Measurements from ENCODE around the gene PLEKHM3.

Gene PLEKHM3

GRCh38 chr2:207854484-207855440 lies 170.6 kb downstream of the PLEKHM3 start:
- DNase-seq (ENCODE audit: low spot score in 2 of 2) (no peak), ATAC-seq (ENCODE audit: low read depth) (no peak)
- Mint-ChIP-seq H3K27ac (no peak overlapping the region), H3K4me3 (no peak overlapping the region), H3K36me3 (peaks cover 16% of the 10 kb centered on the region), H3K4me1 (no peaks in the 10 kb centered on the region), H3K9me3 (no peaks in the 10 kb centered on the region), H3K27me3 (no peaks in the 10 kb centered on the region)

DNA sequence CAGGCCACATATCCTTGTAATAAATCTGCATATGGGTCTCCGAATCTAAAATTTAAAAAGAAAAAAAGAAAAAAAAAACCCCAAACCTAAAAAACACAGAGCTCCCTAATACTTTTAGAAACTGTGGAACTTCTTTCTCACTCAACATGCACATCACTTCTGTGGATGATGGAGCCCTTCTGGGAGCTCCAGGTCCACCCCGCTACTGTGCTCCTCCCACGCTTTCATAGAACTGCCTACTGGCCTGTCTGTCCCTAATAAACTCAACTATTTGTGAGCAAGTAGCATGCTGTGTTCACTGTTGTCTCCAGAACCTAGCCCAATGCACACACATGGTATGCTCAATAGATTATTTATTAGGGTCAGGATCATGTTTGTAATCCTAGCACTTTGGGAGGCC lies 172.5 kb downstream of the PLEKHM3 start:
- no peak for ATAC-seq (ENCODE audit: low read depth)
- Mint-ChIP-seq H3K36me3 (peaks cover 19% of the 10 kb centered on the region), H3K27me3 (no peaks in the 10 kb centered on the region), H3K4me3 (no peak overlapping the region), H3K4me1 (no peaks in the 10 kb centered on the region), H3K27ac (no peak overlapping the region), H3K9me3 (no peaks in the 10 kb centered on the region)
- no peak for DNase-seq (ENCODE audit: low spot score in 2 of 2)

DNA sequence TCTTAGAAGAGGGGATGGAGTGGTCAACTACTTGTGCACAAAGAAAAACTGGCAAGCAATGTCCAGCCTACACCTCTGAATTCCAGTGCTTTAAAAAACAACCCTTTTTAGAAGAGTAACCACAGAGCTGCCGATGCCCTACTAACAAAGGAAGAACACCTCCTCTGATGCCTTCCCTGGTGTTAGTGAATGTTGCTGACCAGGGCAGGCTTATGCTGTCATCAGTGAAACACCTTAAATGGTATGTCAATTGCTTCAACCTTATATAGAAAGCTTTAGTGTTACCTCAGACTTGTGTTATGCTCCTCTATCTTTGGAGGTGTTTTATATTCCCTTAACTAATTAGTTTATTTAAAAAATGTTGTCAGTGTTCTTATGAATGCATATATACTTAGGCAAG lies 175.9 kb downstream of the PLEKHM3 start:
- DNase-seq (ENCODE audit: low spot score in 2 of 2) (no peak), ATAC-seq (ENCODE audit: low read depth) (no peak)
- Mint-ChIP-seq H3K27me3 (no peaks in the 10 kb centered on the region), H3K9me3 (no peaks in the 10 kb centered on the region), H3K4me3 (no peak overlapping the region), H3K36me3 (peaks cover 8% of the 10 kb centered on the region), H3K4me1 (no peaks in the 10 kb centered on the region), H3K27ac (no peak overlapping the region)

- Mint-ChIP-seq H3K36me3 (peaks cover 8% of the 10 kb centered on the region), H3K9me3 (no peaks in the 10 kb centered on the region), H3K27ac (no peak overlapping the region), H3K4me1 (no peaks in the 10 kb centered on the region), H3K4me3 (no peak overlapping the region), H3K27me3 (no peaks in the 10 kb centered on the region)
- ATAC-seq (ENCODE audit: low read depth) (no peak), DNase-seq (ENCODE audit: low spot score in 2 of 2) (no peak)
Observed at GRCh38 chr2:207848545-207848928, 176.8 kb downstream of the PLEKHM3 start.

GRCh38 chr2:207847807-207848544 lies 177.4 kb downstream of the PLEKHM3 start:
- Mint-ChIP-seq H3K27me3 (no peaks in the 10 kb centered on the region), H3K27ac (no peak overlapping the region), H3K36me3 (peaks cover 8% of the 10 kb centered on the region), H3K9me3 (no peaks in the 10 kb centered on the region), H3K4me1 (no peaks in the 10 kb centered on the region), H3K4me3 (no peak overlapping the region)
- DNase-seq (ENCODE audit: low spot score in 2 of 2) (no peak), ATAC-seq (ENCODE audit: low read depth) (no peak)

DNA sequence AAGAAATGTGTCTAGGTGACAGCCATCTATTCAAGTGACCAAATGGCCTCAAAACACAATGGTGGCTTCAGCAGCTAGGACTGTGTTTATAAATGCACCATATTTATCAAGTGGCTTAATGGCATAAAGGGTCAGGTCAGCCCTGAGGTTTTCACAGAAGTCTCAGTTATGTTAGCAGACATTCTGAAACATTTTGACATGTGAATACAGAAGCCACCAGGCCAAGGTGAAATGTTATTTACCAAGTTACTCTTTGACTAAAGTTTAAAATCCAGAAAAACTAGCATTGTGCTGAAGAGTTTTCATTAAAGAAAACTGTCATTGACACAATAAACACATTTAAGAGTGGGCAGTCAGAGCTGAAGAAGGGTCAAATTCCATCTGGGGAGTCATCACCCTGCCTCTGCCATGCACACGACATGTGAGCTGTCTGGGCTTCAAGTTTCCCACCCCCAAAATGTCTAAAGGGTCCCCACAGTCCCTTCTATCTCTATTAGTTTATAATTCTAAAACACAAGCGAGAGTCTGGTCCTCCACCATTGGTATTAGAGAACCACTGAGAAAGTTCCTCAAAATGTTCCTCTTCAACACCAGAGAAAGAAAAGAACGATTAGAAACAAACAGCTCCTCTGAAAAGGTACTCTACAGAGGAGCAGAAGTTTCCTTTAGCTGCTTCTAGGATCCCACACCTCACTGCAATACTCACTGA lies 178.1 kb downstream of the PLEKHM3 start:
- DNase-seq (ENCODE audit: low spot score in 2 of 2): no peak
- no peaks in the 10 kb centered on the region for H3K4me1 Mint-ChIP-seq
- H3K9me3 Mint-ChIP-seq: no peaks in the 10 kb centered on the region
- no peak for ATAC-seq (ENCODE audit: low read depth)
- peaks cover 8% of the 10 kb centered on the region for H3K36me3 Mint-ChIP-seq
- no peak overlapping the region for H3K27ac Mint-ChIP-seq
- H3K4me3 Mint-ChIP-seq: no peak overlapping the region
- no peaks in the 10 kb centered on the region for H3K27me3 Mint-ChIP-seq

DNA sequence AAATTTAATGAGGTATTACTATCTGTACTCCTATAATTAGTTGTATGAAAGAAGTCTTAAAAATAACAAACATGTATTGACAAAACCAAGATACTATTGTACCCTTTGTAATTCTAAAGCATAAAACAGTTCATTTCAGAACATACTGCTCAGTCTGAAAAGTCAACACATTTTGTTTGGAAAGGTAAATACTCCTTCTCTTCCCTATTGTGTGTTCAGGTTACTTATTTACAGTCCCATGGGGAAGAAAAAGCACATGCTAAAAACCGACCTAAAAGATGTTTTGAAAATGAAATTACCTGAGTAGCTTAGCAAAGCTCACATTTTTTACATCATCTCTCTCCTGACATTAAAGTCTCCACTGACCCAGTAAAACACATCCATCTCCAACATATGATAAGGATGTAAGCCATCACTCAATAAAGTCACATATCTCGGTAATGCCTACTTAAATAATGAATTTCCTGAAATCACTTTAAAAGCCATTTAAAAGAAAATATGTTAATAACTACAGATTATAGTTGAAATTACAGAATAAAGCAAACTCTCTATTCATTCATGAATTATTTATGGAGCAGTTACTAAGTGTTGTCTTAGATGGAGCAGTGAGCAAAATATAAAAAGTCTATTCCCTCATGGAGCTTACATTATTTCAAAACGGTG lies 180.0 kb downstream of the PLEKHM3 start:
- Mint-ChIP-seq H3K27ac (no peak overlapping the region), H3K4me3 (no peak overlapping the region), H3K27me3 (no peaks in the 10 kb centered on the region), H3K4me1 (no peaks in the 10 kb centered on the region), H3K36me3 (peaks cover 6% of the 10 kb centered on the region), H3K9me3 (no peaks in the 10 kb centered on the region)
- ATAC-seq (ENCODE audit: low read depth) (no peak), DNase-seq (ENCODE audit: low spot score in 2 of 2) (no peak)

GRCh38 chr2:207844648-207845047 lies 180.7 kb downstream of the PLEKHM3 start:
- Mint-ChIP-seq H3K4me1 (no peaks in the 10 kb centered on the region), H3K9me3 (no peaks in the 10 kb centered on the region), H3K27ac (no peak overlapping the region), H3K36me3 (peaks cover 5% of the 10 kb centered on the region), H3K4me3 (no peak overlapping the region), H3K27me3 (no peaks in the 10 kb centered on the region)
- DNase-seq (ENCODE audit: low spot score in 2 of 2) (no peak), ATAC-seq (ENCODE audit: low read depth) (no peak)

DNA sequence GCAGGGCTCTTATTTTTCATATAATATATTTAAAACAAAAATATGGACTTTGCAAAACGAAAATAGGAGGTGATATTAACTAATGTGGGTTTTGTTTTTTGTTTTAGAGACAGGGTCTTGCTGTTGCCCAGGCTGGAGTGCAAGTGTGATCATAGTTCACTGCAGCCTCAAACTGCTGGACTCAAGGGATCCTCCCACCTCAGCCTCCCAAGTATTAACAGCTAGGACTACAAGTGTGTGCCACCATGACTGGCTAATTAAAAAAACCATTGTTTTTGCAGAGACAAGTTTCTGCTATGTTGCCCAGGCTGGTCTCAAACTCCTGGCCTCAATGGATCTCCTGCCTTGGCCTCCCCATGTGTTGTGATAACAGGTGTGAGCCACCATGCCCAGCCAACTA lies 185.2 kb downstream of the PLEKHM3 start:
- Mint-ChIP-seq H3K9me3 (no peaks in the 10 kb centered on the region), H3K36me3 (no peaks in the 10 kb centered on the region), H3K27ac (no peak overlapping the region), H3K4me3 (no peak overlapping the region), H3K27me3 (no peaks in the 10 kb centered on the region), H3K4me1 (no peaks in the 10 kb centered on the region)
- no peak for DNase-seq (ENCODE audit: low spot score in 2 of 2)
- no peak for ATAC-seq (ENCODE audit: low read depth)

DNA sequence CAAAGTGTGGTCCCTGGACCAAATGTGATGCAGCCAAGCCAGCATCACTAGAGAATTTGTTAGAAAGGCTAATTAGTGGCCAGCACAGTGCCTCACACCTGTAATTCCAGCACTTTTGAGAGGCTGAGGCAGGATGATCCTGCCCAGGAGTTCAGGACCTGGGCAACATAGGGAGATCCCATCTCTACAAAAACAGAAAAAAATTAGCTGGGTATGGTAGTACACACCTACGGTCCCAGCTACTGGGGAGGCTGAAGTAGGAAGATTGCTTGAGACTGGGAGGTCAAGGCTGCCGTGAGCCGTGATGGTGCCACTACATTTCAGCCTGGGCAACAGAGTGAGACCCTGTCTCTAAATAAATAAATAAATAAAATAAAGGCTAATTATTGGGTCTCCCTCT lies 185.8 kb downstream of the PLEKHM3 start:
- H3K4me3 Mint-ChIP-seq: no peak overlapping the region
- DNase-seq (ENCODE audit: low spot score in 2 of 2): no peak
- H3K27ac Mint-ChIP-seq: no peak overlapping the region
- H3K27me3 Mint-ChIP-seq: no peaks in the 10 kb centered on the region
- no peaks in the 10 kb centered on the region for H3K4me1 Mint-ChIP-seq
- ATAC-seq (ENCODE audit: low read depth): no peak
- no peaks in the 10 kb centered on the region for H3K36me3 Mint-ChIP-seq
- no peaks in the 10 kb centered on the region for H3K9me3 Mint-ChIP-seq

DNA sequence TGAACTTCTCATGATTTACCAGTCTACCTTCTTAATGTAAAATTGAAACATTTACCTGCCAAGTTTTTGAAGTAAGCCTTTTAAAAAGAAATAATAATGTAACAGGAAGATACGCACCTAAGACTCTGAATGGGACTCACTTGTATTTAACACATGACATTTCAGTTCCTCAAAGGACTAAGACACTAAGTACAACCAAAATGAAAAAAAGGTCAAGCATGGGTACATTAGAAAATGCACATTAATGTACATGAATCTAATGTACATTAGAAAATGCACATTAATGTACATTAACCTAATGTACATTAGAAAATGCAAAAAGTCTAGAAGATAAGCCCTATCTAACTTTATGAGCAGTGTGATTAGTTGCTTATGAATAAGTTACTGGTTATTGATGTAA lies 186.3 kb downstream of the PLEKHM3 start:
- no peaks in the 10 kb centered on the region for H3K9me3 Mint-ChIP-seq
- H3K4me3 Mint-ChIP-seq: no peak overlapping the region
- H3K36me3 Mint-ChIP-seq: no peaks in the 10 kb centered on the region
- H3K27ac Mint-ChIP-seq: no peak overlapping the region
- H3K4me1 Mint-ChIP-seq: no peaks in the 10 kb centered on the region
- no peak for ATAC-seq (ENCODE audit: low read depth)
- no peaks in the 10 kb centered on the region for H3K27me3 Mint-ChIP-seq
- no peak for DNase-seq (ENCODE audit: low spot score in 2 of 2)

- Mint-ChIP-seq H3K9me3 (no peaks in the 10 kb centered on the region), H3K27me3 (no peaks in the 10 kb centered on the region), H3K27ac (no peak overlapping the region), H3K4me3 (no peak overlapping the region), H3K4me1 (no peaks in the 10 kb centered on the region), H3K36me3 (no peaks in the 10 kb centered on the region)
- DNase-seq (ENCODE audit: low spot score in 2 of 2) (no peak), ATAC-seq (ENCODE audit: low read depth) (no peak)
Observed at GRCh38 chr2:207836521-207837133, 188.7 kb downstream of the PLEKHM3 start.

GRCh38 chr2:207835805-207836204 lies 189.5 kb downstream of the PLEKHM3 start:
- no peaks in the 10 kb centered on the region for H3K36me3 Mint-ChIP-seq
- DNase-seq (ENCODE audit: low spot score in 2 of 2) (no peak), ATAC-seq (ENCODE audit: low read depth) (no peak)
- H3K27me3 Mint-ChIP-seq: no peaks in the 10 kb centered on the region
- H3K9me3 Mint-ChIP-seq: no peaks in the 10 kb centered on the region
- H3K27ac Mint-ChIP-seq: no peak overlapping the region
- H3K4me1 Mint-ChIP-seq: no peaks in the 10 kb centered on the region
- H3K4me3 Mint-ChIP-seq: no peak overlapping the region

Measured in memory B cell (primary cell).